ENCODE measurements around the gene COL11A1. TPM values are rescaled to one million over a fixed set of nuclear protein-coding genes. Genes with fewer than 3 reads are reported as not detected.

The COL11A1 gene
- total and polyA plus RNA-seq, 9 of the 15 experiments (the other 6 are each of a cell fraction or from before 2014, with no cell fraction given), result 0.07 TPM; not detected in 8

DNA sequence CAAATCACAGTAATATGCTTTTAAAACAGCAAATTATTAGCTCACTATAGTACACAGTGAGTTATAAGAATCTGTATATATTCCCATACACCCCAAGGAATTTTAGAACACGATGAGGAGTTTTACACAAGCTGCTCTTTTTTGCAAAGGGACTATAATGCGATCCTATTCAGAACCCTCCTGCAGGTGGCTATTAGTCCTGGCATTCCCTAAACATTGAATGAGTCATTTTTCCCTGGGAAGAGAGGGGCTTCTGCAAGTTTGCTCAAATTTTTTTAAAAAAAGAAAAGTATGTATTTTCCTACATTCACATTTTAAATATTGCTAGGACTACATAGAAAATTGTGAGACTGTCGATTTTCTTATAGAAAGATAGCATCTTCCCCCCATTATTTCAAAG lies 106.3 kb downstream of the COL11A1 start:
- Histone ChIP-seq H4K20me1 (replicated peaks; ENCODE audit: control insufficient read depth, insufficient read depth, low read length) (no peaks in the 10 kb centered on the region), H3K9me1 (ENCODE audit: control insufficient read depth, insufficient read depth, low read length) (no peaks in the 10 kb centered on the region), H3K79me2 (ENCODE audit: control insufficient read depth, insufficient read depth, low read length) (no peaks in the 10 kb centered on the region), H3K9ac (ENCODE audit: insufficient read depth in 1 of 2, low read depth in 2 of 2, low read length in 2 of 2) (no peak overlapping the region), H3K9me3 (replicated peaks; ENCODE audit: control insufficient read depth, insufficient read depth, low read depth, low read length) (no peaks in the 10 kb centered on the region; the same call in 1 of the 2 replicates), H3K4me3 (no peak overlapping the region), H2AFZ (ENCODE audit: low read depth, low read length) (no peak overlapping the region), H3K4me1 (replicated peaks in 1 of 2; ENCODE audit: control insufficient read depth in 2 of 2, insufficient read depth in 2 of 2, low read length in 2 of 2) (no peaks in the 10 kb centered on the region), H3K27me3 (ENCODE audit: control insufficient read depth in 2 of 2, insufficient read depth in 2 of 2, low read length in 2 of 2) (no peaks in the 10 kb centered on the region), H3K27ac (ENCODE audit: extremely low read depth, low read depth, low read length) (no peak overlapping the region), H3K4me2 (ENCODE audit: insufficient read depth, low read length) (no peak overlapping the region), H3K36me3 (ENCODE audit: control insufficient read depth, insufficient read depth, low read length) (no peaks in the 10 kb centered on the region)
- intact Hi-C loops (cut with micrococcal nuclease) (no loop called here), in situ Hi-C loops (cut with MboI) (no loop called here)
- DNase-seq (ENCODE audit: extremely low read depth in 1 of 4, low spot score in 3 of 4) (no peak), ATAC-seq (no peak), FAIRE-seq (no peak)
- WGBS (ENCODE audit: insufficient coverage, low coverage, missing lambda C conversion rate), result 0% methylated on average over 3 of the region's 3 CpGs
- POLR2A ChIA-PET, result no interaction called here
- no TSS peak for BruUV-seq (replicated peaks)
- CTCF ChIA-PET (ENCODE audit: low intra/inter-chr PET ratio), result no interaction called here
- TF ChIP-seq ETV6 (IDR thresholded peaks at IDR 0.05; ENCODE audit: borderline replicate concordance in 1 of 2, low read depth in 2 of 2, low read length in 1 of 2) (no peak), ETV6 (CRISPR knock-in tag; IDR thresholded peaks at IDR 0.05; ENCODE audit: borderline replicate concordance) (no peak), ZNF347 (CRISPR knock-in tag; IDR thresholded peaks at IDR 0.05; ENCODE audit: low read depth) (no peak), SMARCB1 (IDR thresholded peaks at IDR 0.05; ENCODE audit: insufficient read length, low read depth) (no peak), ZBTB11 (CRISPR knock-in tag; IDR thresholded peaks at IDR 0.05) (no peak)
